Esophagus muscularis mucosa (tissue), 4 donors: ENCODE measurements around the gene MORC2. TPM values are rescaled to one million over a fixed set of nuclear protein-coding genes. Genes with fewer than 3 reads are reported as not detected.

Experiments
- DNase-seq: peaks from one replicate; pipeline ENCODE4 v3.0.0-alpha.2; 2017; ENCODE audit errors: extremely low spot score
- H3K27ac ChIP-seq, 4 donors: fragments of 200-600 bp; sonication (generic); replicated peaks in 1 of 4; 1 replicate in 3 of 4; 2 replicates in 1 of 4; pipeline ENCODE4 v1.5.1; 2016 to 2019; ENCODE audit warnings: mild to moderate bottlenecking in 1 of 4
- H3K27me3 ChIP-seq, 4 donors: fragments of 200-600 bp; sonication (generic); one replicate each; pipeline versions ENCODE4 v1.5.1 to v1.6.0; 2016 to 2019
- H3K36me3 ChIP-seq, 4 donors: fragments of 200-600 bp; sonication (generic); one replicate each; pipeline ENCODE4 v1.5.1; 2016 to 2019
- H3K4me1 ChIP-seq, 4 donors: fragments of 200-600 bp; sonication (generic); one replicate each; pipeline ENCODE4 v1.5.1; 2016 to 2019
- H3K4me3 ChIP-seq, 4 donors: fragments of 200-600 bp; sonication (generic); 1 replicate in 2 of 4; 2 replicates in 2 of 4; pipeline ENCODE4 v1.5.1; 2016 to 2019; ENCODE audit warnings: mild to moderate bottlenecking in 4 of 4, moderate library complexity in 1 of 4
- H3K9me3 ChIP-seq, 4 donors: fragments of 200-600 bp; sonication (generic); 1 replicate in 3 of 4; 2 replicates in 1 of 4; pipeline ENCODE4 v1.5.1; 2016 to 2019
- CTCF ChIP-seq, 3 experiments: fragments of 200-600 bp in 2 of 3; fragments of 450-650 bp in 1 of 3; sonication (generic) in 2 of 3; IDR thresholded peaks; one replicate each; pipeline ENCODE4 v1.5.1; 2017 to 2019; ENCODE audit warnings: antibody characterized with exemption in 3 of 3, mild to moderate bottlenecking in 2 of 3, moderate library complexity in 1 of 3
- EP300 ChIP-seq: sonication (generic); formaldehyde crosslinking; IDR thresholded peaks from one replicate; pipeline ENCODE4 v1.6.1; 2017; ENCODE audit warnings: antibody characterized with exemption
- POLR2A ChIP-seq: fragments of 450-650 bp; IDR thresholded peaks from one replicate; pipeline ENCODE4 v1.6.1; 2017; ENCODE audit warnings: antibody characterized with exemption, moderate library complexity, mild to moderate bottlenecking, low read depth
- POLR2AphosphoS5 ChIP-seq, 2 donors: sonication (generic); formaldehyde crosslinking; IDR thresholded peaks; one replicate each; pipeline ENCODE4 v1.6.1; 2017; ENCODE audit warnings: antibody characterized with exemption in 2 of 2
- WGBS: methylation state at CpG from one replicate; pipeline ENCODE4 v1.1.5; 2018; 5-methylcytosine and 5-hydroxymethylcytosine counted together
- intact Hi-C: fragments of 100-400 bp; cut with DNase I; formaldehyde crosslinking; loops from one replicate; pipeline ENCODE4 v1.15.1; 2023
- total RNA-seq, 4 donors: library from RNA; depleted of rRNA; stranded (reverse); fragments of >200 nt; gene quantifications; one replicate each; pipeline versions ENCODE4 v1.1.0 to v1.2.1, GENCODE V29; 2016

The MORC2 gene
- total RNA-seq, 4 donors from 2014 or later = 19.5 to 28.8 (median 23.8) TPM

- Histone ChIP-seq H3K4me3 (no peak overlapping the region), H3K9me3 (peaks cover 0 to 13% (median 10%) of the 10 kb centered on the region in 4 donors), H3K27ac (no peak overlapping the region), H3K4me1 (no peaks in the 10 kb centered on the region), H3K27me3 (no peaks in the 10 kb centered on the region), H3K36me3 (peaks cover 0 to 29% (median 11%) of the 10 kb centered on the region in 4 donors)
- intact Hi-C loops = no loop called here
- peak; percentile 66 for DNase-seq
- over 99% methylated on average over 6 of the region's 6 CpGs for WGBS
- TF ChIP-seq POLR2A = no peak
- no peak for TF ChIP-seq EP300
- no peak for TF ChIP-seq CTCF (IDR thresholded peaks at IDR 0.05)
- TF ChIP-seq POLR2AphosphoS5 (IDR thresholded peaks at IDR 0.05) = no peak
Measured at GRCh38 chr22:30903876-30904460, 64.6 kb downstream of the MORC2 start.

- no peak for DNase-seq
- Histone ChIP-seq H3K27me3 (no peaks in the 10 kb centered on the region), H3K27ac (no peak overlapping the region), H3K4me1 (no peaks in the 10 kb centered on the region), H3K9me3 (peaks cover 0 to 18% (median 14%) of the 10 kb centered on the region in 4 donors), H3K4me3 (no peak overlapping the region), H3K36me3 (peaks cover 0 to 26% (median 10%) of the 10 kb centered on the region in 4 donors)
- TF ChIP-seq EP300 = no peak
- TF ChIP-seq POLR2A = no peak
- no peak for TF ChIP-seq POLR2AphosphoS5 (IDR thresholded peaks at IDR 0.05)
- TF ChIP-seq CTCF (IDR thresholded peaks at IDR 0.05) = no peak
- intact Hi-C loops = no loop called here
- 73% methylated on average over 16 of the region's 16 CpGs for WGBS
Measured at GRCh38 chr22:30902496-30903357, 65.8 kb downstream of the MORC2 start.

GRCh38 chr22:30894371-30894740, 74.2 kb downstream of the MORC2 start:
- intact Hi-C loops = no loop called here
- Histone ChIP-seq H3K27me3 (no peaks in the 10 kb centered on the region), H3K9me3 (peaks cover 0 to 10% (median 7%) of the 10 kb centered on the region in 4 donors), H3K4me3 (no peak overlapping the region), H3K4me1 (no peaks in the 10 kb centered on the region), H3K36me3 (peaks cover 0 to 49% (median 20%) of the 10 kb centered on the region in 4 donors), H3K27ac (no peak overlapping the region)
- TF ChIP-seq POLR2AphosphoS5 (IDR thresholded peaks at IDR 0.05) = no peak
- TF ChIP-seq POLR2A = no peak
- TF ChIP-seq EP300 = no peak
- TF ChIP-seq CTCF (IDR thresholded peaks at IDR 0.05) = no peak
- 84% methylated on average over 3 of the region's 3 CpGs for WGBS
- no peak for DNase-seq

GRCh38 chr22:30893434-30894370, 74.9 kb downstream of the MORC2 start:
- TF ChIP-seq CTCF (IDR thresholded peaks at IDR 0.05) (no peak), POLR2A (no peak), EP300 (no peak), POLR2AphosphoS5 (IDR thresholded peaks at IDR 0.05) (no peak)
- Histone ChIP-seq H3K4me3 (no peak overlapping the region), H3K9me3 (peaks cover 0 to 4% (median 2%) of the 10 kb centered on the region in 4 donors), H3K36me3 (peaks cover 0 to 52% (median 26%) of the 10 kb centered on the region in 4 donors), H3K27me3 (no peaks in the 10 kb centered on the region), H3K4me1 (no peaks in the 10 kb centered on the region), H3K27ac (no peak overlapping the region)
- intact Hi-C loops = no loop called here
- whole genome bisulfite sequencing = 85% methylated on average over 15 of the region's 23 CpGs
- no peak for DNase-seq
